WI38 (cell line): ENCODE data around the gene RIF1.

Experiments
- H3K4me3 ChIP-seq: 2 replicates; pipeline ENCODE4 v1.5.1; 2011; ENCODE audit warnings: low read depth, mild to moderate bottlenecking, control low read depth, low read length
- TF ChIP-seq, protein P1 (sequence below): IDR thresholded peaks from 2 replicates; pipeline ENCODE4 v1.5.1; 2012; ENCODE audit warnings: low read depth, mild to moderate bottlenecking, control low read depth, low read length

The RIF1 gene

DNA sequence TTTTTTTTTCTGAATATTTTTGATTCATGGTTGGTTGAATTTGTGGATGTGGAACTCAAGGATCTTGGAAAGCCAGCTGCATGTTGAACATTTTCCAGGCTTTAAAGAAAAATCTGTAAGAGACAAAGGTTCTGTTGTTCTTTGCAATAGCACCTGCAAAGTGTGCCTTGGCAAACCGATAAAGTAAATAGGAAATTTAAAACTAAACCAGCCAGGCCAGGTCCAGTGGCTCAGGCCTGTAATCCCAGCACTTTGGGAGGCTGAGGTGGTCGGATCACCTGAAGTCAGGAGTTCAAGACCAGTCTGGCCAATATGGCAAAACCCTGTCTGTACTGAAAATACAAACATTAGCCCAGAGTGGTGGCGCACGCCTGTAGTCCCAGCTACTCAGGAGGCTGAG, 74.4 kb downstream of the RIF1 start:
- no peak overlapping the region for H3K4me3 ChIP-seq
- TF ChIP-seq, protein P1, sequence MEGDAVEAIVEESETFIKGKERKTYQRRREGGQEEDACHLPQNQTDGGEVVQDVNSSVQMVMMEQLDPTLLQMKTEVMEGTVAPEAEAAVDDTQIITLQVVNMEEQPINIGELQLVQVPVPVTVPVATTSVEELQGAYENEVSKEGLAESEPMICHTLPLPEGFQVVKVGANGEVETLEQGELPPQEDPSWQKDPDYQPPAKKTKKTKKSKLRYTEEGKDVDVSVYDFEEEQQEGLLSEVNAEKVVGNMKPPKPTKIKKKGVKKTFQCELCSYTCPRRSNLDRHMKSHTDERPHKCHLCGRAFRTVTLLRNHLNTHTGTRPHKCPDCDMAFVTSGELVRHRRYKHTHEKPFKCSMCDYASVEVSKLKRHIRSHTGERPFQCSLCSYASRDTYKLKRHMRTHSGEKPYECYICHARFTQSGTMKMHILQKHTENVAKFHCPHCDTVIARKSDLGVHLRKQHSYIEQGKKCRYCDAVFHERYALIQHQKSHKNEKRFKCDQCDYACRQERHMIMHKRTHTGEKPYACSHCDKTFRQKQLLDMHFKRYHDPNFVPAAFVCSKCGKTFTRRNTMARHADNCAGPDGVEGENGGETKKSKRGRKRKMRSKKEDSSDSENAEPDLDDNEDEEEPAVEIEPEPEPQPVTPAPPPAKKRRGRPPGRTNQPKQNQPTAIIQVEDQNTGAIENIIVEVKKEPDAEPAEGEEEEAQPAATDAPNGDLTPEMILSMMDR, result no peak

DNA sequence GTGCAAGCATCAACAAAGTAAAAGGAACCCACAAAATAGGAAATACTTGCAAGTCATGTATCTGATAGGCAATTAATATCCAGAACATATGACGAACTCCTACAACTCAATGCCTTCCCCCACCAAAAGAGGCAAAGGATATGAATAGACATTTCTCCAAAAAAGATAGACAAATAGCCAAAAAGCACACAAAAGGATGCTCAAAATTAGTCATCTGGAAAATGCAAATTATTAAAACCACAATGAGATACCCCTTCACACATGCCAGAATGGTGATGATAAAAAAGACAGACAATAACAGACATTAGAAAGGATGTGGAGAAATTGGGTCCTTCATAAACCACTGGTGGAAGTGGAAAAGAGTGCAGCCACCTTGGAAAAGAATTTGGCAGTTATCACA, 76.4 kb downstream of the RIF1 start:
- TF ChIP-seq, protein P1, result no peak
- no peak overlapping the region for H3K4me3 ChIP-seq

DNA sequence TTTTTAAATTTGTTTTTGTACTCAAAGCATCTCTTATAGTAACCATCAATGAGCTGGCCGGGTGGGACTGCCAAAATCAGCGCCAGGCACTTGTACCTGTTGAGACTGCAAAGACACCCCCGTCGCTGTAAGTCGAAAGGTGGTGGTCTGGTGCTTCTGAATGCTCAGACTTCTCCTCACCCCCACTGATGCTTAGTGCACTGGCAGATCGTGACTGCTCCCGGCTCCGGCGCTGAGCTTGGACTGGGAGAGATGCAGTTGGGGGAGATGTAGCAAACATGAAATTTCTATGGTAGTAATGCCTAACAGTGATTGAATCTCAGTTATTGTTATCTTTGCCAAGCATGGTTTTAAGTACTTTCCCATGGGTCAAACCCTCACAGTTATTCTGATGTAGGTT, 80.6 kb downstream of the RIF1 start:
- TF ChIP-seq, protein P1, result no peak
- H3K4me3 ChIP-seq, result no peak overlapping the region

DNA sequence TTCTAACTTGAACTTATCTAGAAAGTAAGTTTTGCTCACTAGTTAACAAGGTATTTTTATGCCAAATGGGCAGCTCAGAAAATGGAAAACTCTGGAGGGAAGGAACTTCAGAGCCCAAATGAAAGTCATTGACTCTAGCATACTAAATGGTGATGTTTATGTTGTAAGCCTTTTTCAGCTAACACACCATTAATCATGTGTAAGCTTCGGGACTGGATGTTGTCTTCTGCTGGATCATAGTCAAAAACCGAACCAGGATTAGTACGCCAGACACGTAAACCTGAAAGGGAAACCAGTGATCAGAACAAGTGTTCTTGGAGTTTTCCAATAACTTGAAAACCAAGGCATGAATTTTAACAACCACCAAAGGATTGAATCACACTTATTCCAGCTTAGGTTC, 81.8 kb downstream of the RIF1 start:
- no peak overlapping the region for H3K4me3 ChIP-seq
- TF ChIP-seq, protein P1, result no peak

DNA sequence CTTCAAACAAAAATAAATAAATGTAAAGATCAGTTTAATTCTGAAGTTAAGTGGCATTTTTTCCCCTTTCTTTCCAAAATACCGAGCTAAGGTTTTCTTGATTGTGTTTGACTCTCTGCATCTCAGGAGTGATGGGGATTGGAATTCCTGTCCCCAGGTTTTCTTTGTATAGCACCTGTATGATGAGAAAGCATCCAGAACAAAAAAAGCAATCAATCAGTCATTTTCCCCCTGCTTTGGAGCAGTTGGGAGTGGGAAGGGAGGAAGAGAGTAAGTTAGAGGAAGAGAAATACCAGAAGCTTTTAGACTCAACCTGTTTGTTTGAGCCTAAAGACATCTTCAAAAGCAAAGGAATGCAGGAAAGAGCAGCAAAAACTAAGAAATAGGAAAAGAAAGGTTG, 88.5 kb downstream of the RIF1 start:
- no peak overlapping the region for H3K4me3 ChIP-seq
- TF ChIP-seq, protein P1, result no peak

DNA sequence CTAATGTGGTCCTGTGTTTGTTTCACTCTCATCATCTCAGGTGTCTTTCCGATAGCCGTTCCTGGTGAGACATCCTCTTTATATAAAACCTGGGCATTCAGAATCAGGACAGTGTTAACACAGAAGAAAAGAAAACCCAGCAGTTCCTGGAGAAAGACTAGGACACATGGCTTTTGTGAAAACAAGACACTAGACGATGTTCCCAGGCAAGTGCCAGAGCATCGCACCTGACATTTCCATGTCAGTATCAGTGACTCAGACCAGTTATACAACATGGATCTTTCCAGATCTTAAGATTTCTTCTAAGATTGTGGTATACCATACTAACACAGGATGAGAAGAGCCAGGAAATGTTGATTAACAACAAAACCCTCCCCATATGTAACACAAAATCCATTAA, 96.5 kb downstream of the RIF1 start:
- TF ChIP-seq, protein P1, result no peak

DNA sequence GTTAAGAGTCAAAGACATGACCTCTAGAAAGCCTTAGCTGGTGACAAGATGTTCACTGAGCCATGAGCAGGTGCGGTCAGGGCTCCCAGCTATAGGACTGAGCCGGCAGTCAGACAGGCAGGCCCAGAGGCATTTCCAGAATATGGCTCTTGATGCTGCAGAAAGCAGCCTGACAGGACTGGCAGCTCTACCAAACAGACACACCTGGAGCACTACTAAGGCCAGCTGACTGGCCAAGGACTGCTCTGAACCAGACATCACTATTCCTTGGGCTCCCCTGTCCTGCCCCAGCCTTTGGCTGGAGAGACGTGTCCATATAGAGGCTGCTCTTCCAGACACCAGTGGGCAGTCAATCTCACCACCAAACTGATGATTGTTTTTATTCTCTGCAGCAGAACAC, 98.8 kb downstream of the RIF1 start:
- TF ChIP-seq, protein P1, result no peak
- H3K4me3 ChIP-seq, result no peak overlapping the region

More for the DNA sequence above, 96.5 kb downstream of the RIF1 start:
- H3K4me3 ChIP-seq, result no peak overlapping the region

DNA sequence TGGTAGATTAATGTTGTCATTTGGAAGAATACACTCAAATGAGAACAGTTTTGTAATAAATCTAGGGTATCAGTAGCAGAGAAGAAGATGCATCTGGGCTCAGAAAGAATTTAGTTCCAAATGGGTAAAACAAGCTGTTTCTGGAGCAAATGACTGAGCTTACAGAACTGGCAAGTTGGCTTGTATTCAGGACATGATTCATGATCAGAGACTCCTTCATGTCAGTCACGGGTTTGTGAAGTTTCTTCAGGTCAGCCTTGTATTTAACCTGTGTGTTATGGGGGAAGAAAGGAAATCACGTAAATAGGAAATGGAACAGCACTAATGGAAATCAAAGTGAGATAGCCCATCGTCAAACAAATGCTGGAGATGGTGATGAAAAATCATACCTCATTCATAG, 109.1 kb downstream of the RIF1 start:
- H3K4me3 ChIP-seq, result no peak overlapping the region
- TF ChIP-seq, protein P1, result no peak
